HEK293 (cell line): ENCODE data around the gene CMBL.
A peak's percentile ranks its signal among the peaks of the same experiment; 100 is the strongest.

ENCODE experiments used
- CTCF ChIA-PET: fragments of 350-600 bp; formaldehyde crosslinking; extraction: SDS; loops from one replicate; lab custom pipeline; 2021; ENCODE audit warnings: antibody characterized with exemption; lab: Yijun Ruan, JAX
- POLR2A ChIA-PET: fragments of 300-600 bp; formaldehyde crosslinking; extraction: SDS; loops from one replicate; lab custom pipeline; 2020; ENCODE audit warnings: antibody characterized with exemption, inconsistent platforms; lab: Yijun Ruan, JAX
- H3K27ac ChIP-seq: fragments of 200-500 bp; sonication (Bioruptor generic); 2 replicates; pipeline ENCODE4 v1.5.1; 2014; ENCODE audit warnings: low read depth, low read length, control low read depth, inconsistent platforms; ENCODE audit errors: extremely low read depth
- H3K36me3 ChIP-seq, 2 experiments: fragments of 200-500 bp in 1 of 2; sonication (Bioruptor generic) in 1 of 2; 1 replicate in 1 of 2; 2 replicates in 1 of 2; pipeline ENCODE4 v1.5.1; 2014 to 2017; ENCODE audit warnings: inconsistent platforms in 2 of 2, low read length in 2 of 2; ENCODE audit not compliant: control insufficient read depth in 2 of 2, insufficient read depth in 1 of 2
- H3K4me1 ChIP-seq: fragments of 200-500 bp; sonication (Bioruptor generic); 2 replicates; pipeline ENCODE4 v1.5.1; 2014; ENCODE audit warnings: mild to moderate bottlenecking, low read length, inconsistent platforms; ENCODE audit not compliant: control insufficient read depth, insufficient read depth
- H3K4me3 ChIP-seq: 2 replicates; pipeline ENCODE4 v1.5.1; 2011; ENCODE audit warnings: low read depth, mild to moderate bottlenecking, control low read depth, low read length, moderate library complexity
- H3K9me3 ChIP-seq: fragments of 200-500 bp; sonication (Bioruptor generic); 2 replicates; pipeline ENCODE4 v1.5.1; 2014; ENCODE audit warnings: low read depth, low read length, inconsistent platforms; ENCODE audit not compliant: control insufficient read depth, insufficient read depth
- KLF1 ChIP-seq: fragments of 450-650 bp; formaldehyde crosslinking; IDR thresholded peaks from 2 replicates; pipeline ENCODE4 v1.5.1; 2016; ENCODE audit warnings: missing biosample characterization, missing genetic modification characterization
- PRDM1 ChIP-seq: fragments of 450-650 bp; formaldehyde crosslinking; IDR thresholded peaks from 2 replicates; pipeline ENCODE4; 2016; ENCODE audit warnings: missing biosample characterization, missing genetic modification characterization
- PRDM2 ChIP-seq: fragments of 450-650 bp; formaldehyde crosslinking; IDR thresholded peaks from 2 replicates; pipeline ENCODE4 v1.5.1; 2016; ENCODE audit warnings: missing biosample characterization, missing genetic modification characterization, borderline replicate concordance
- YY1 ChIP-seq: fragments of 450-650 bp; formaldehyde crosslinking; IDR thresholded peaks from 2 replicates; pipeline ENCODE4 v1.5.1; 2018; ENCODE audit warnings: missing biosample characterization, missing genetic modification characterization
- ZBTB7A ChIP-seq: fragments of 450-650 bp; formaldehyde crosslinking; IDR thresholded peaks from 2 replicates; pipeline ENCODE4 v1.5.1; 2016; ENCODE audit warnings: low read depth, missing biosample characterization, missing genetic modification characterization
- ZEB2 ChIP-seq: fragments of 450-650 bp; formaldehyde crosslinking; IDR thresholded peaks from 2 replicates; pipeline ENCODE4 v1.5.1; 2016; ENCODE audit warnings: missing biosample characterization, missing genetic modification characterization
- ZFHX2 ChIP-seq: fragments of 450-650 bp; formaldehyde crosslinking; conservative IDR thresholded peaks from 2 replicates; pipeline ENCODE4 v1.5.1; 2016; ENCODE audit warnings: missing biosample characterization, missing genetic modification characterization
- ZFP3 ChIP-seq: fragments of 450-650 bp; formaldehyde crosslinking; IDR thresholded peaks from 2 replicates; pipeline ENCODE4 v1.5.1; 2016; ENCODE audit warnings: low read depth, missing biosample characterization, missing genetic modification characterization
- ZNF121 ChIP-seq: fragments of 450-650 bp; formaldehyde crosslinking; IDR thresholded peaks from 2 replicates; pipeline ENCODE4 v1.5.1; 2016; ENCODE audit warnings: missing biosample characterization, missing genetic modification characterization
- ZNF133 ChIP-seq: fragments of 450-650 bp; formaldehyde crosslinking; IDR thresholded peaks from 2 replicates; pipeline ENCODE4 v1.5.1; 2016; ENCODE audit warnings: missing biosample characterization, missing genetic modification characterization
- ZNF16 ChIP-seq: fragments of 450-650 bp; formaldehyde crosslinking; IDR thresholded peaks from 2 replicates; pipeline ENCODE4 v1.5.1; 2016; ENCODE audit warnings: low read depth, missing biosample characterization, missing genetic modification characterization
- ZNF24 ChIP-seq: fragments of 450-650 bp; formaldehyde crosslinking; IDR thresholded peaks from 2 replicates; pipeline ENCODE4 v1.5.1; 2016; ENCODE audit warnings: missing biosample characterization, missing genetic modification characterization
- ZNF350 ChIP-seq: fragments of 450-650 bp; formaldehyde crosslinking; IDR thresholded peaks from 2 replicates; pipeline ENCODE4 v1.5.0; 2017; ENCODE audit warnings: missing biosample characterization, mild to moderate bottlenecking, missing genetic modification characterization
- ZNF37A ChIP-seq: fragments of 450-650 bp; IDR thresholded peaks from 2 replicates; pipeline ENCODE4 v1.5.1; 2018; ENCODE audit warnings: missing biosample characterization, missing genetic modification characterization
- ZNF488 ChIP-seq: fragments of 450-650 bp; formaldehyde crosslinking; IDR thresholded peaks from 2 replicates; pipeline ENCODE4 v1.5.1; 2016; ENCODE audit warnings: missing biosample characterization, missing genetic modification characterization
- ZNF501 ChIP-seq: fragments of 450-650 bp; formaldehyde crosslinking; IDR thresholded peaks from 2 replicates; pipeline ENCODE4 v1.5.1; 2016; ENCODE audit warnings: missing biosample characterization, missing genetic modification characterization
- ZNF510 ChIP-seq: fragments of 450-650 bp; formaldehyde crosslinking; IDR thresholded peaks from 2 replicates; pipeline ENCODE4 v1.5.1; 2018; ENCODE audit warnings: mild to moderate bottlenecking, missing genetic modification characterization, missing biosample characterization; ENCODE audit not compliant: insufficient replicate concordance
- ZNF529 ChIP-seq: fragments of 450-650 bp; formaldehyde crosslinking; IDR thresholded peaks from 2 replicates; pipeline ENCODE4 v1.5.1; 2017; ENCODE audit warnings: missing genetic modification characterization, missing biosample characterization; ENCODE audit not compliant: insufficient replicate concordance
- ZNF585B ChIP-seq: fragments of 450-650 bp; formaldehyde crosslinking; IDR thresholded peaks from 2 replicates; pipeline ENCODE4 v1.5.1; 2016; ENCODE audit warnings: missing biosample characterization, missing genetic modification characterization
- ZNF747 ChIP-seq: fragments of 450-650 bp; formaldehyde crosslinking; IDR thresholded peaks from 2 replicates; pipeline ENCODE4 v1.5.1; 2016; ENCODE audit warnings: missing biosample characterization, missing genetic modification characterization
- ZNF768 ChIP-seq: fragments of 450-650 bp; formaldehyde crosslinking; IDR thresholded peaks from 2 replicates; pipeline ENCODE4 v1.5.1; 2018; ENCODE audit warnings: missing biosample characterization, mild to moderate bottlenecking, missing genetic modification characterization
- ZSCAN30 ChIP-seq: fragments of 450-650 bp; IDR thresholded peaks from 2 replicates; pipeline ENCODE4 v1.5.1; 2018; ENCODE audit warnings: missing biosample characterization, mild to moderate bottlenecking, missing genetic modification characterization, moderate library complexity

Gene CMBL

GRCh38 chr5:10329446-10329819 is 21.7 kb upstream of the CMBL start:
- CTCF ChIA-PET: interaction anchor here (0.6 to 0.8 kb wide), 2 partner anchors 11 to 35 kb away, joined by 3 to 5 read pairs; no protein-coding TSS in a partner anchor
- POLR2A ChIA-PET: interaction anchor here (1.0 to 1.1 kb wide), 2 partner anchors 19 to 24 kb away, joined by 4 to 5 read pairs; partner anchors contain the start of gene MARCHF6
- peaks cover 6% of the 10 kb centered on the region; the same call in 1 of the 2 replicates for H3K4me1 ChIP-seq
- no peaks in the 10 kb centered on the region for H3K36me3 ChIP-seq
- no peaks in the 10 kb centered on the region for H3K9me3 ChIP-seq
- no peak overlapping the region for H3K27ac ChIP-seq
- TF ChIP-seq ZNF768 (tag by site-specific recombination): no peak
- no peak for TF ChIP-seq ZNF121 (tag by site-specific recombination)
- no peak for TF ChIP-seq ZNF350
- TF ChIP-seq KLF1 (tag by site-specific recombination): no peak
- TF ChIP-seq PRDM2 (tag by site-specific recombination): no peak
- TF ChIP-seq ZFP3 (tag by site-specific recombination): no peak
- TF ChIP-seq ZNF488 (tag by site-specific recombination): no peak
- TF ChIP-seq ZEB2 (tag by site-specific recombination): no peak
- TF ChIP-seq ZNF510 (tag by site-specific recombination): no peak
- TF ChIP-seq ZBTB7A (tag by site-specific recombination): no peak
- TF ChIP-seq ZNF37A: no peak
- no peak for TF ChIP-seq ZSCAN30 (tag by site-specific recombination)
- no peak for TF ChIP-seq ZNF747 (tag by site-specific recombination)
- TF ChIP-seq ZNF501 (tag by site-specific recombination): no peak
- TF ChIP-seq YY1: no peak
- no peak for TF ChIP-seq ZFHX2 (tag by site-specific recombination)
- TF ChIP-seq ZNF133 (tag by site-specific recombination): no peak
- H3K4me3 ChIP-seq: no peak overlapping the region

- H3K36me3 ChIP-seq: no peaks in the 10 kb centered on the region
- peaks cover 10% of the 10 kb centered on the region for H3K4me1 ChIP-seq
- ChIA-PET POLR2A (interaction anchor here (0.6 to 1.1 kb wide), 3 partner anchors 18 to 31 kb away, joined by 3 to 5 read pairs (median 4); partner anchors contain the start of gene MARCHF6), CTCF (interaction anchor here (0.6 to 0.7 kb wide), 4 partner anchors 23 to 302 kb away, joined by 3 to 4 read pairs (median 3); no protein-coding TSS in a partner anchor)
- H3K9me3 ChIP-seq: no peaks in the 10 kb centered on the region
- H3K4me3 ChIP-seq: no peak overlapping the region
- TF ChIP-seq ZNF529 (tag by site-specific recombination) (no peak), PRDM1 (tag by site-specific recombination) (peak; percentile 88), ZNF585B (tag by site-specific recombination) (no peak), ZNF24 (no peak), ZNF16 (tag by site-specific recombination) (no peak)
- H3K27ac ChIP-seq: no peak overlapping the region
Measured at GRCh38 chr5:10328323-10328722, 20.6 kb upstream of the CMBL start.
